Hepatocyte (in vitro differentiated cells): ENCODE results near the gene CRELD2.

ENCODE experiments used
- CTCF ChIP-seq: fragments of 200-600 bp; sonication (generic); IDR thresholded peaks from 2 replicates; pipeline ENCODE4 v1.5.1; 2016; ENCODE audit warnings: antibody characterized with exemption, mild to moderate bottlenecking; ENCODE audit not compliant: poor library complexity
- EZH2 ChIP-seq: fragments of 200-600 bp; sonication (generic); IDR thresholded peaks from 2 replicates; pipeline ENCODE4 v1.6.1; 2016; ENCODE audit warnings: antibody characterized with exemption, mild to moderate bottlenecking, borderline replicate concordance
- EZH2phosphoT487 ChIP-seq: fragments of 200-600 bp; sonication (generic); IDR thresholded peaks from one replicate; pipeline ENCODE4 v1.6.1; 2018; ENCODE audit warnings: antibody characterized with exemption, mild to moderate bottlenecking, low read depth, moderate library complexity; ENCODE audit not compliant: unreplicated experiment, severe bottlenecking

- no peak for TF ChIP-seq EZH2
- peak; percentile 12 for TF ChIP-seq CTCF
- TF ChIP-seq EZH2phosphoT487, result no peak
Measured at GRCh38 chr22:49923445-49923844, 5.0 kb downstream of the CRELD2 start.
